MM.1S (cell line): ENCODE measurements around the gene BRIP1.

Source experiments
- CTCF ChIP-seq: fragments of 300-600 bp; sonication (generic); IDR thresholded peaks from 2 replicates; pipeline ENCODE4 v1.5.1; 2016; ENCODE audit warnings: antibody characterized with exemption, low read length, mixed read lengths
- EZH2 ChIP-seq: fragments of 300-600 bp; sonication (generic); optimal IDR thresholded peaks from 2 replicates; pipeline ENCODE3; 2017; ENCODE audit warnings: low read depth, mild to moderate bottlenecking, antibody characterized with exemption, low read length, mixed read lengths
- EZH2phosphoT487 ChIP-seq: fragments of 300-600 bp; sonication (generic); IDR thresholded peaks from 2 replicates; pipeline ENCODE4 v1.6.1; 2018; ENCODE audit warnings: antibody characterized with exemption, low read length

GRCh38 chr17:61805399-61805798 is 57.9 kb downstream of the BRIP1 start:
- TF ChIP-seq CTCF (no peak), EZH2phosphoT487 (no peak), EZH2 (no peak)
